Endothelial cell of umbilical vein (primary cell): ENCODE results near the gene UMPS. TPM values are rescaled to one million over a fixed set of nuclear protein-coding genes. Genes with fewer than 3 reads are reported as not detected.

Experiments used
- BruUV-seq: library from RNA; stranded (reverse); fragments of 400-500 nt; replicated peaks from 2 replicates; lab custom pipeline; 2021; lab: Mats Ljungman, UMichigan
- CTCF ChIA-PET: fragments of 300-600, 350-600 bp; sonication (Branson Sonifier 250); formaldehyde crosslinking; loops from one replicate; lab custom pipeline; 2021; ENCODE audit warnings: antibody characterized with exemption, inconsistent platforms; lab: Charles Lee
- POLR2A ChIA-PET: fragments of 300-600, 350-600 bp; sonication (Branson Sonifier 250); formaldehyde crosslinking; loops from one replicate; lab custom pipeline; 2021; ENCODE audit warnings: antibody characterized with exemption, inconsistent platforms; lab: Charles Lee
- DNase-seq: peaks from one replicate; pipeline ENCODE4 v3.0.0-alpha.2; 2011; ENCODE audit warnings: low read depth, low spot score
- FAIRE-seq: peaks from 2 replicates; lab custom pipeline; 2011; peaks lifted over from hg19 to GRCh38; lab: Jason Lieb, UNC
- H2AFZ ChIP-seq: 2 replicates; pipeline ENCODE4 v1.6.0; 2012; ENCODE audit warnings: low read depth, low read length, control low read depth, inconsistent platforms
- H3K27ac ChIP-seq: 2 replicates; pipeline ENCODE4 v1.5.1; 2011; ENCODE audit warnings: low read depth, mild to moderate bottlenecking, control low read depth, low read length, moderate library complexity; ENCODE audit not compliant: insufficient read depth
- H3K27me3 ChIP-seq, 2 experiments: 2 replicates each; pipeline versions ENCODE4 v1.6.0 to v1.6.1; 2011; ENCODE audit warnings: low read length in 2 of 2, mixed read lengths in 1 of 2; ENCODE audit not compliant: control insufficient read depth in 2 of 2, insufficient read depth in 2 of 2
- H3K36me3 ChIP-seq, 2 experiments: 2 replicates in 1 of 2; 3 replicates in 1 of 2; pipeline ENCODE4 v1.5.1; 2011; ENCODE audit warnings: low read length in 2 of 2, mild to moderate bottlenecking in 1 of 2, moderate library complexity in 1 of 2; ENCODE audit not compliant: control insufficient read depth in 2 of 2, insufficient read depth in 2 of 2; ENCODE audit errors: extremely low read depth in 1 of 2
- H3K4me1 ChIP-seq: 3 replicates; pipeline ENCODE4 v1.5.1; 2011; ENCODE audit warnings: mild to moderate bottlenecking, low read length; ENCODE audit not compliant: control insufficient read depth, insufficient read depth; ENCODE audit errors: extremely low read depth
- H3K4me2 ChIP-seq: 2 replicates; pipeline ENCODE4 v1.6.1; 2011; ENCODE audit warnings: low read length, control low read depth, mixed read lengths; ENCODE audit not compliant: insufficient read depth
- H3K4me3 ChIP-seq, 3 experiments: fragments of 200-600 bp in 1 of 3; sonication (generic), shearing (Covaris generic) in 1 of 3; replicated peaks in 1 of 3; 2 replicates each; pipeline ENCODE4 v1.5.1; 2011 to 2016; ENCODE audit warnings: control low read depth in 3 of 3, low read length in 3 of 3, mild to moderate bottlenecking in 2 of 3, inconsistent platforms in 1 of 3, low read depth in 1 of 3, moderate library complexity in 1 of 3; ENCODE audit not compliant: insufficient read depth in 1 of 3
- H3K79me2 ChIP-seq: 2 replicates; pipeline ENCODE4 v1.6.0; 2012; ENCODE audit warnings: low read length, inconsistent platforms; ENCODE audit not compliant: control insufficient read depth, insufficient read depth
- H3K9ac ChIP-seq: replicated peaks from 2 replicates; pipeline ENCODE3; 2011; ENCODE audit warnings: low read length, control low read depth; ENCODE audit not compliant: insufficient read depth; ENCODE audit errors: extremely low read depth
- H3K9me1 ChIP-seq: replicated peaks from 3 replicates; pipeline ENCODE4 v1.6.0; 2011; ENCODE audit warnings: mild to moderate bottlenecking, low read length; ENCODE audit not compliant: control insufficient read depth, insufficient read depth; ENCODE audit errors: extremely low read depth
- H3K9me3 ChIP-seq: replicated peaks from 2 replicates; pipeline ENCODE4 v1.5.1; 2012; ENCODE audit warnings: low read length, inconsistent platforms; ENCODE audit not compliant: control insufficient read depth, insufficient read depth
- H4K20me1 ChIP-seq: replicated peaks from 2 replicates; pipeline ENCODE3; 2011; ENCODE audit warnings: mild to moderate bottlenecking, low read length; ENCODE audit not compliant: control insufficient read depth, insufficient read depth; ENCODE audit errors: extremely low read depth
- CTCF ChIP-seq, 2 donors: IDR thresholded peaks; 1 replicate in 1 of 2; 2 replicates in 1 of 2; pipeline ENCODE4 v1.5.1; 2011; ENCODE audit warnings: low read length in 2 of 2, mild to moderate bottlenecking in 2 of 2, moderate library complexity in 2 of 2, control low read depth in 1 of 2, inconsistent platforms in 1 of 2, low read depth in 1 of 2; ENCODE audit not compliant: insufficient read depth in 1 of 2; ENCODE audit errors: extremely low read depth in 1 of 2
- EZH2 ChIP-seq: IDR thresholded peaks from 2 replicates; pipeline ENCODE4 v1.6.1; 2012; ENCODE audit warnings: borderline replicate concordance, low read depth, mild to moderate bottlenecking, moderate library complexity, low read length, inconsistent platforms; ENCODE audit not compliant: severe bottlenecking
- FOS ChIP-seq: IDR thresholded peaks from 2 replicates; pipeline ENCODE4 v1.6.1; 2011; ENCODE audit warnings: mild to moderate bottlenecking, low read length, moderate library complexity, borderline replicate concordance; ENCODE audit not compliant: insufficient read depth
- POLR2A ChIP-seq: IDR thresholded peaks from 2 replicates; pipeline ENCODE4 v1.6.1; 2012; ENCODE audit warnings: low read depth, mild to moderate bottlenecking, control low read depth, low read length
- dilution Hi-C: fragments of 300-500 bp; cut with MboI; formaldehyde crosslinking; loops from one replicate; pipeline ENCODE4 v1.15.0; 2019; ENCODE audit warnings: low sequenced_read_pairs; ENCODE audit not compliant: extremely low pct_ligation_motif_present
- intact Hi-C: fragments of 100-400 bp; cut with micrococcal nuclease; formaldehyde crosslinking; loops from one replicate; pipeline ENCODE4 v1.10.0; 2022
- polyA plus RNA-seq, 4 experiments: library from polyadenylated mRNA; depleted of rRNA in 3 of 4; stranded (reverse) in 3 of 4; unstranded in 1 of 4; fragments of >200 nt; gene quantifications; 2 replicates each; pipeline versions ENCODE4 v1.2.1 to v1.2.3, GENCODE V29; 2011 to 2012; ENCODE audit warnings: missing spikeins in 1 of 4
- total RNA-seq: library from RNA; stranded (reverse); gene quantifications from 2 replicates; pipeline ENCODE4 v1.2.3, GENCODE V29; 2021
- TF ChIP-seq, protein P1 (sequence below): IDR thresholded peaks from 2 replicates; pipeline ENCODE4 v1.6.1; 2011; ENCODE audit not compliant: insufficient read depth, insufficient read length

The UMPS gene
- total and polyA plus RNA-seq, 2 donors (not counting 3 experiments of a cell fraction or from before 2014, with no cell fraction given) = 38.6 to 50.2 TPM

DNA sequence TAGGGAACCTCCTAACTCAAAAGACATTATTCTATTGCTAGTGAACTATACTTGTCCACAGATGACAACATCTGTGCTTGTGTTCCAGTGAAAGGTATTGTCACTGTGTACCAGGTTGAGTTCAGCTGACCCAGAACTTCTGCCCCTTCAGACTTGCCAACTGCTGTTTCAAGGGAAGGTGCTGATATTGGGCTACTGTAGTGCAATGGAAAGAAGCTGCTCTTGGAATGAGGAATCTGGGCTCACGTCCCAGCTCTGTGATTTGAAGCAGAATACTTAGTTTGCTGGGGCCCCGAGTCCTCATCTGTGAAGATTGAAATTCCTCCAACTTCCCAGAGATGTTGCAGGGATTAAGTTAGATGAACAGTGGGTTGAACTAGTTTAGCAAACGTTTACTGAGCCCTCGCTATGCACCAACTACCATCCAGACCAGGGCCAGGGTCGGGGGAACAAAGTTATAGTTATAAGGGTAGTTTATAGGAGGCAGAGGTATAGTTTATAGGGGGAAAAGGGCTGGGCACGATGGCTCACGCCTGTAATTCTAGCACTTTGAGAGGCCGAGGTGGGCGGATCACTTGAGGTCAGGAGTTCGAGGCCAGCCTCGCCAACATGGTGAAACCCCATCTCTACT is 15.9 kb upstream of the UMPS start:
- H3K9me1 ChIP-seq = no peaks in the 10 kb centered on the region
- H4K20me1 ChIP-seq = no peaks in the 10 kb centered on the region
- no peak for DNase-seq
- no peaks in the 10 kb centered on the region for H3K9me3 ChIP-seq
- no peaks in the 10 kb centered on the region for H3K4me1 ChIP-seq
- CTCF ChIA-PET = interaction anchor here (1.1 kb wide), 1 partner anchor 25 kb away, joined by 3 read pairs; no protein-coding TSS in a partner anchor
- no TSS peak for BruUV-seq
- no peak overlapping the region for H3K27ac ChIP-seq
- POLR2A ChIA-PET = no interaction called here
- FAIRE-seq = no peak
- no peak overlapping the region for H3K4me3 ChIP-seq
- TF ChIP-seq CTCF (IDR thresholded peaks at IDR 0.05; ENCODE audit: extremely low read depth in 1 of 2, insufficient read depth in 1 of 2, low read depth in 1 of 2, low read length in 2 of 2) (no peak), FOS (no peak), EZH2 (no peak), POLR2A (no peak)
- TF ChIP-seq, protein P1, sequence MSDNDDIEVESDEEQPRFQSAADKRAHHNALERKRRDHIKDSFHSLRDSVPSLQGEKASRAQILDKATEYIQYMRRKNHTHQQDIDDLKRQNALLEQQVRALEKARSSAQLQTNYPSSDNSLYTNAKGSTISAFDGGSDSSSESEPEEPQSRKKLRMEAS = no peak
- H3K79me2 ChIP-seq = no peaks in the 10 kb centered on the region
- no peak overlapping the region for H3K9ac ChIP-seq
- intact Hi-C loops = no loop called here
- peaks cover 10 to 14% of the 10 kb centered on the region in 2 experiments for H3K27me3 ChIP-seq
- H3K4me2 ChIP-seq = no peak overlapping the region
- no peak overlapping the region for H2AFZ ChIP-seq
- dilution Hi-C loops = no loop called here
- no peaks in the 10 kb centered on the region for H3K36me3 ChIP-seq
